RCC 7860 (cell line): ENCODE measurements around the gene SKAP1.

ENCODE experiments used
- DNase-seq: peaks from one replicate; pipeline ENCODE4 v3.0.0-alpha.2; 2015; ENCODE audit warnings: low spot score
- FAIRE-seq: peaks from 2 replicates; lab custom pipeline; 2012; peaks lifted over from hg19 to GRCh38; lab: Jason Lieb, UNC

The SKAP1 gene

DNA sequence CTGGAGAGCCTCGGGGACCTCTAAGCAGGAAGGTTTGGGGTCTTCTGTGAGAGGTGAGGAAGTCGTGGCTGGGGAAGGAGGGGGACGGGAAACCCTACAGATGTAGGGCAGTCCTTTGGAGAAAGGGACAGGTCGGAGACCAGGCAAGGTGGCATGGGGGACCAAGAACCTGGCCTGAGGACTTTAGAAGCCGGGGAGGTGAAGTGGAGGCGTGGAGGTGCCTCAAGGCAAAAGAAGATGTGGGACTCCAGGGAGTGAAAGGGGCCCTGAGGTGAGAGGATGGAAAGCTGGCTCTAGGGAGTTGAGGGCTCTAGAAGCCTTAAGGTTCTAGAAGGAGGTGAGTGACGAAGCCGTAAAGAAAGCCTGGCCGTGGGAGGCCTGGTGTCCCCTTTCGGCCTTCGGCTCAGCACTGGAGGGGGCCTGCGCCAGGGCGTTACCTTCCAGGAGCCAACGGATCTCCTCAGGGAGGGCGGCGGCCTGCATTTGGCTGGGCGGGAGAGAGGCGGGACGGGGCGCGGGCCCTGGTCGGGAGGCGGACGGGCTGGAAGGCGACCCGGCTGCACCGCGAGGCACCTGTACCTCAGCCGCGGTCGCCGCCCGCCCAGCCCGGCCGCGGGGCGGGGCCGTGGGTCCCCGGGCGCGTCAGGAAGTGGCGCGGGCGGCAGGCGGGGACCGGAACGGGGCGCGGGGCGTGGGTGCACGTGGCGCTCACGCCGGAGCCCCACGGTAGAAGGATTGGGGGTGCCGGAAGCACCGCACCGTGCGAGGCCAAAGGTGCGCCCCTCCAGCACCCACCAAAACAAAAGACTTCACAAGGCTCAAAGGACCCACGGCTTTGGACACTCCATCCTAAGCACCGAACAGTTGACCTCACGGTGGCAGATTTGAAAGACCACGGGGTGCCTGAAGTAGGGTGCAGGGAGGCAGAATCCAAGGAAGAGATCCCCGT lies at the start of gene SKAP1:
Gene SKAP1 (minus strand): TSS at position 577 of the 949 bp plus-strand sequence.
- no peak for FAIRE-seq

DNA sequence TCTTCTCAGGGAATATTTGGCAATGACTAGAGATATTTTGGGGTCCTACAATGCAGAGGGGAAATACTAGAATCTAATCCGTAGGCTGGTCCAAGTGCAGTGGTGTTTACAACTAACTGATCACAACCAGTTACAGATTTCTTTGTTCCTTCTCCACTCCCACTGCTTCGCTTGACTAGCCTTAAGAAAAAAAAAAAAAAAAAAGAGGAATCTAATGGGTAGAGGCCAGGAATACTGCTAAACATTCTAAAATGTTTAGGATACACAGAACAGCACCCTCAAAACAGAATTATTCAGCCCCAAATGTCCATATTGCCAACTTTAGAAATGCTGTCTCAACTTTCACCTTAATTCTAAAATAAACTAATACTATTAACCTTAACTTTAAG lies 49.0 kb upstream of the SKAP1 start:
- DNase-seq, result no peak
- peak; percentile 34 for FAIRE-seq

More for the DNA sequence above, at the start of gene SKAP1:
- DNase-seq, result no peak

- FAIRE-seq (no peak), DNase-seq (no peak)
Observed at GRCh38 chr17:48478224-48479013, 48.4 kb upstream of the SKAP1 start.

DNA sequence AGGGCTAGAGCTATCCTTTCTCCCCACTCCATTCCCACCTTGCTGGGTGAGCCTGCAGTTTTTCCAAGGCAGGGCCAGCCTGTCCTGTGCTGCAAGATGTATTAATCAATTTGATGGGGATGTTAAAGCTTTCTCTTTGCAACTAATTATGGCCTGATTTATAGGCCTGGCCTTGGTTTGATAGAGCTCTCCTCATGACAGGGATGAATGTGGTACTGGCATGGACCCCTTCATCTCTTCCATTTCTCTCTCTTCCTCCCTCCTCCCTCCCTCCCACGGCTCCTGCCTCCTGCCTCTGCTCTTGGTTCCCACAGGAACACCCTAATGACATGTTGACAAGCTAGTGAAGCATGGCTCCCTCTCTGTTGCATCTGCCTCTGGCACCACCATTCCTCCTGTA lies 47.2 kb upstream of the SKAP1 start:
- no peak for FAIRE-seq
- DNase-seq, result no peak

DNA sequence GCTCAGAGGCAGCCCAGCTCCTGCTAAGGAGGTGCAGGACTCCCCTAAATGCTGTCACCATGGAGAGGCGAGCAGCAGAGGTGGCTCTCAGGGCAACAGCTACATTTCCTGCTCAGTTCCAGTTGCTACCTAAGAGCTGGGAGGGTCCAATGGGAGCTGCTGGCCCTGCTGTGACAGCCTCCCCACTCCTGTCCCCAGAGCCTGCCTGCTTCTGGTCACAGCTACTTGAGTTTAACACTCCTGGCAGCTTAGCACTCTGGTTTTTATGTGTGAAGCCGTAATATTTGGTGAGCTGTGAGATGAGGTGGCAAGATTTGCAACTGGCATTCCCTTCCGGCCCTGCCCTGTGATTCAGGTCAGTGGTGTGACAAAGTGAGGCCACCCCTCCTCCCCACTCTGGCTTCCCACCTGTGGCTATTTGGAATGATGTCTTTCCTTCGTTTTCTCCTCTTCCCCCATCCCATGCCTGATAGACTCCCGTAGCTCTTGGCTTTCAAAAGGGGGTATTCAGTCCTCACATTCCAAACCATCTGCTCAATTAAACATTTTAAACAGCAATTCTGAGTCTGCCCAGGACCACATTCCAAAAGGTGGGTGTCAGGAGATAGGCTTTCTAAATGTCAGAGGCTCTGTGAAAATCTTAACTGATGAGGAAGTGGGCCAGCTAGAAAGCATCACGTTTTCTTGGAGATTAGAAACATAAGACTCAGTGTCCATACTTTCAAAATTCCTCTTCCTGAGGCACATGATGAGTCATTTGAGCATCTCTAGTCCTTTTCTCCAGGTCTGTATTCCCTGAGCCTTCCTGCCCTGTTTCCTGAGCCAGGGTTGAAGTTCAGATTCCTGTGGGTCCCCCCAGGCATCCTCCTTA lies 42.6 kb upstream of the SKAP1 start:
- DNase-seq, result peak; percentile 94
- peak; percentile 67 for FAIRE-seq

- DNase-seq (no peak), FAIRE-seq (no peak)
Observed at GRCh38 chr17:48471817-48472410, 41.9 kb upstream of the SKAP1 start.

GRCh38 chr17:48470388-48471034 lies 40.5 kb upstream of the SKAP1 start:
- FAIRE-seq, result no peak

DNA sequence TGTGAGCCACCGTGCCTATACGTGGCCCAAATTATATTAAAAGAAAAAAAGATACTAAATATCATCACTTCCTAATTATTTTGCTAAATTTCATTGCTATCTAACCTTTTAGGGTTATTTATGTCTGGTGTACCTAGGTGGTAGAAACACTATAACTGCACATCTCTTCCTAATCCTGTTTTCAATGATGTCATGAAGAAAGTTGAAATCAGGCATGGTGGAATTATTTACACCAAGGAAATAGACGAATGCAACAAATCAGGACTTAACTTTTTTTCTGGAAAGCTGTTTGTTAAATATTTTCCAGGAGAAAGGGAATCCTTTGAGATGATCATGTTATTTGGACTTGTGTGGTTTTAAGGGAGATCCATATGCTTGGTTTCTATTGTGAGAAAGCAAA lies 39.2 kb upstream of the SKAP1 start:
- FAIRE-seq, result no peak
- no peak for DNase-seq

More at GRCh38 chr17:48470388-48471034, 40.5 kb upstream of the SKAP1 start:
- peak; percentile 22 for DNase-seq

- no peak for FAIRE-seq
- no peak for DNase-seq
Observed at GRCh38 chr17:48468299-48468698, 38.3 kb upstream of the SKAP1 start.

- no peak for FAIRE-seq
- DNase-seq, result no peak
Observed at GRCh38 chr17:48465884-48466283, 35.9 kb upstream of the SKAP1 start.

- DNase-seq, result no peak
- no peak for FAIRE-seq
Observed at GRCh38 chr17:48463526-48463925, 33.5 kb upstream of the SKAP1 start.

- DNase-seq, result no peak
- no peak for FAIRE-seq
Observed at GRCh38 chr17:48462946-48463345, 32.9 kb upstream of the SKAP1 start.

GRCh38 chr17:48460052-48460451 lies 30.0 kb upstream of the SKAP1 start:
- no peak for DNase-seq
- no peak for FAIRE-seq

DNA sequence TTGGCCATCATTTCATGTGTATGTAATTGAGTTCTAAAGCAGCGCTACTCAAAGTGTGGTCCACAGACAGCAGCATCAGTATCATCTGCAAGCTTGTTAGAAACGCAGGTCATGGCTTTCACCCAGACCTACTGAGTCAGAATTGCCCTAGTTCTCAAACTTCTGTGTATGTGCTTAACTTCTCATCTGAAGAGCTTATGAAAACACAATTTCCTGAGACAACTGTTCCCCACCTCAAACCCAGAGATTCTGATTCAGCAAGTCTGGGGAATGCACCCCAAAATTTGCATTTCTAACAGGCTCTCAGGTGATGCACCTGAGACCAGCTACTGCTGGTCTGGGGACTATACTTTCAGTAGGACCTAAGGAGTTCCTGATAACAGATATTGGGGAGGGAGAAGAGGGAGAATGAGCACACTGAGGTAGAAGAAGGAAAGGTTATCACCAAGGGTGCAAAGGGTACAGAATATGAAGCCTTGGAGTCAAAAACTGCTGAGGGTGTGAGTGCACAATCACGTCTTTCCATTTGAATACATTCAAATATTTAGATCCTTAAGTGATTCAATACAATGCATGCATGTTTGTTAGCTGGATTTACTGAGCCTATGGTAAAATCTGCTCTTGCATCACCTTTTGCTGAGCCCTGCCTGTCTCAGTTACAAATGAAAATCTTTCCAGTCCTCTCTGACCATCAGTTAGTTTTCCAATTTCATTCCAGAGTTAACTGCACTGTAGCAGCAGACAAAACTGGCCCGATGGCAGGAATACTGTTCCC lies 29.2 kb upstream of the SKAP1 start:
- FAIRE-seq, result no peak
- no peak for DNase-seq

GRCh38 chr17:48457080-48457836 lies 27.2 kb upstream of the SKAP1 start:
- DNase-seq (peak; percentile 41), FAIRE-seq (no peak)

GRCh38 chr17:48456589-48456988 lies 26.6 kb upstream of the SKAP1 start:
- FAIRE-seq, result no peak
- DNase-seq, result peak; percentile 34

GRCh38 chr17:48455791-48456190 lies 25.8 kb upstream of the SKAP1 start:
- no peak for DNase-seq
- no peak for FAIRE-seq

- DNase-seq, result no peak
- no peak for FAIRE-seq
Observed at GRCh38 chr17:48453447-48453846, 23.4 kb upstream of the SKAP1 start.
